Kidney epithelial cell (primary cell): ENCODE results near the gene SOST. TPM values are rescaled to one million over a fixed set of nuclear protein-coding genes. Genes with fewer than 3 reads are reported as not detected.

Experiments used
- DNase-seq: peaks from one replicate; pipeline ENCODE4 v3.0.0-alpha.2; 2010; ENCODE audit warnings: low read depth
- H3K27me3 ChIP-seq: 2 replicates; pipeline ENCODE4 v1.6.0; 2011; ENCODE audit warnings: low read length; ENCODE audit not compliant: control insufficient read depth, insufficient read depth
- H3K36me3 ChIP-seq: 2 replicates; pipeline ENCODE4 v1.5.1; 2011; ENCODE audit warnings: low read length; ENCODE audit not compliant: control insufficient read depth, insufficient read depth
- H3K4me3 ChIP-seq: 2 replicates; pipeline ENCODE4 v1.5.1; 2011; ENCODE audit warnings: low read depth, mild to moderate bottlenecking, control low read depth, low read length
- CTCF ChIP-seq: IDR thresholded peaks from 2 replicates; pipeline ENCODE4 v1.5.1; 2011; ENCODE audit warnings: mild to moderate bottlenecking, moderate library complexity, low read length, control low read depth, inconsistent platforms; ENCODE audit not compliant: insufficient read depth, poor library complexity, severe bottlenecking
- total RNA-seq: library from RNA; depleted of rRNA; stranded (reverse); fragments of >200 nt; gene quantifications from 2 replicates; pipeline ENCODE4 v1.2.3, GENCODE V29; 2015

SOST gene
- total RNA-seq, 1 donor from 2014 or later = not detected

GRCh38 chr17:43709210-43709609 is 49.4 kb downstream of the SOST start:
- Histone ChIP-seq H3K27me3 (no peaks in the 10 kb centered on the region), H3K4me3 (no peak overlapping the region), H3K36me3 (no peaks in the 10 kb centered on the region)
- no peak for DNase-seq
- TF ChIP-seq CTCF = no peak

- no peak for TF ChIP-seq CTCF
- H3K4me3 ChIP-seq = no peak overlapping the region
- H3K27me3 ChIP-seq = no peaks in the 10 kb centered on the region
- H3K36me3 ChIP-seq = no peaks in the 10 kb centered on the region
- DNase-seq = no peak
Observed at GRCh38 chr17:43707184-43707583, 51.4 kb downstream of the SOST start.

GRCh38 chr17:43706235-43706634 is 52.4 kb downstream of the SOST start:
- TF ChIP-seq CTCF = no peak
- H3K27me3 ChIP-seq = no peaks in the 10 kb centered on the region

More at GRCh38 chr17:43706235-43706634, 52.4 kb downstream of the SOST start:
- no peak overlapping the region for H3K4me3 ChIP-seq
- no peaks in the 10 kb centered on the region for H3K36me3 ChIP-seq
- no peak for DNase-seq

Other genes starting within 250 kb of the SOST start
- 42.1 and 52.6 TPM in 2 replicates for gene ETV4, start 212.5 kb downstream of the SOST start, total RNA-seq
- 0.62 and 2.6 TPM in 2 replicates for gene MEOX1, start 96.9 kb downstream of the SOST start, total RNA-seq
- gene DUSP3, start 20.2 kb upstream of the SOST start, total RNA-seq = 117 and 122 TPM in 2 replicates
- gene CFAP97D1, start 21.6 kb upstream of the SOST start, total RNA-seq = not detected in 2 replicates
- gene MPP3, start 74.4 kb upstream of the SOST start, total RNA-seq = 4.1 and 13.2 TPM in 2 replicates
- gene CD300LG, start 88.4 kb upstream of the SOST start, total RNA-seq = not detected in 2 replicates
- gene MPP2, start 148.7 kb upstream of the SOST start, total RNA-seq = 2.7 and 3.0 TPM in 2 replicates
- gene PPY, start 183.7 kb upstream of the SOST start, total RNA-seq = not detected in 2 replicates
- gene PYY, start 195.1 kb upstream of the SOST start, total RNA-seq = 0.48 TPM in 1 of 2 replicates, not detected in the other
- 15.7 and 19.4 TPM in 2 replicates for gene NAGS, start 245.8 kb upstream of the SOST start, total RNA-seq